Measurements from ENCODE around the gene ADAM23.

ADAM23 gene

DNA sequence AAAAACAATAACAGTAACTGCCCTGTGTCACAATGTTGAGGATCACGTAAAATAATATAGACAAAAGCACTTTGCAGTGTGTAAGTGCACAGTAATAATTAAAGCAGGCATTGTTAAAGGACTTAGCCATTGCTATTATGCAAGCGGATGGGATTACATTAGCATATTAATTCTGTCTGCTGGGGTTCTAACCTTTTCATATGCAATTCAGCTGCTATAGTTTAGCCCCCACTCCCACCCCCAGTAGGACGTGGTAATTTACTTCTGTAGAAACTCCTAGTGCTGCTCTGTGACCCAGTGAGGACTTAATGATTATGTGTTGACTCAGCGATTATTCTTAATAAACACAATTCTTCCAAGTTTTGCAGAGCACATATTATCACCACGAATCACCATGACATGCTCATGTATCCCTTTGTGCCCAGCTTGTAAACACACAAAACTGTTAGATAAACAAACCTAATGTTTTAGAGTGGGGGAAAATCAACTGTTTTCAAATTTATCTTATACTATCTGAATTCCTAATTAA, 5.1 kb upstream of the ADAM23 start:
- no peak for DNase-seq (ENCODE audit: low read depth in 2 of 2)

DNA sequence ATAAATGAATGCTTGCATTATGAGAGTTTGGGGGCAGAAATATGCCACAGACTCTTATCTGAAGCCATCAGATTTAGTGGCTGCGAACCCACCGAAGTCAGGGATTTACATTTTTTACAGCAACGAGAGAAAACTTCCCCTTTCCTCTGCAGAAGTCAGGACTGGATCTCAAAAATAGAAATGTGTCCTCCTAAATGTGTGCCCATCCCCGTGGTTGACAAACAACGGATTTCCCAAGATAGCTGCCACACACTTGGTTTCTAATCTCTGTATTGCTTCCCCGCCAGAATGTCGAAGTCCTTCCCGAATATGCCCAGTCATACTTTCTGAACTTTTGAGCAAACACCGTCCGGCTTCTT, 879 bp upstream of the ADAM23 start:
- no peak for DNase-seq (ENCODE audit: low read depth in 2 of 2)

DNA sequence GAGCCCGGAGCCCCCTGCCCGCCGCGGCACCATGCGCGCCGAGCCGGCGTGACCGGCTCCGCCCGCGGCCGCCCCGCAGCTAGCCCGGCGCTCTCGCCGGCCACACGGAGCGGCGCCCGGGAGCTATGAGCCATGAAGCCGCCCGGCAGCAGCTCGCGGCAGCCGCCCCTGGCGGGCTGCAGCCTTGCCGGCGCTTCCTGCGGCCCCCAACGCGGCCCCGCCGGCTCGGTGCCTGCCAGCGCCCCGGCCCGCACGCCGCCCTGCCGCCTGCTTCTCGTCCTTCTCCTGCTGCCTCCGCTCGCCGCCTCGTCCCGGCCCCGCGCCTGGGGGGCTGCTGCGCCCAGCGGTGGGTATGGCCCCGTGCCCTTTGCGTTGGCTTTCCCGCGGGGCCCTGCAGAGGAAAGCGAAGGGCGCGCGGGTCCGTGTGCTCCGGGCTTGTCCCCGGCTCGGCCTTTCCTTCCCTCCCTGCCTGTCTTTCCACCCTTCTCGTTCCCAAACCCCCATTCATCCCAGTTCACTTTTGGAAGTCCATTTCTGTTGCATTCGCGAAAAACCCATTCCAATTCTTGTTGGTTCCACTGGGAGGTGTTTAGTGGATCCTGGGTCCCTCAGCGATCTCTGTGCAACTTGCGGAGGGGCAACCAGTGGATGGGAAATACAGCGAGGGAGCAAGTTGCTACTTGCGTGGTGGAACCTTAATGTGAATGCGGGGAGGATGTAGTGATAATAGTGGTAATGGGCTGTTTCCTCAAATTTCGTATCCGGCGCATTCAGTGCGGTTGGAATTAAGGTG, 599 bp downstream of the ADAM23 start:
- DNase-seq (ENCODE audit: low read depth in 2 of 2): no peak

DNA sequence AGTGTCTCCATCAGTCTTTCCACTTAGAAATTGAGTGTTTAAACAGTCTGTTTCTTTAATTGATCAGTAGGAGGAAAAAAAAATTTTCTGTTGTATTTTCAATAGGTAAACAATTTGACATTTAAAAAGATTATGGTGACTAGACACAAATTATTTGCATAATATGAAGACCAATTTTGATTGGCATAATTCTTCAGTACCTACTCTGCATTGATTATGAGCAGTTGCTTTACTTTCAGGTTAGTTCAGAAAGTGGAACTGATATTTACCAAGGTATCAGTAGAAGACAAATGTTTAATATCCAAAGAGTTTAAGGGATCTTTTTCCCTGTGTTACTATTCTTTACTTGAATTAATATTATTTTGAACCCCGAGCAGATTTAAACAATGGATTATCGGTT, 2.6 kb downstream of the ADAM23 start:
- DNase-seq (ENCODE audit: low read depth in 2 of 2): no peak

DNA sequence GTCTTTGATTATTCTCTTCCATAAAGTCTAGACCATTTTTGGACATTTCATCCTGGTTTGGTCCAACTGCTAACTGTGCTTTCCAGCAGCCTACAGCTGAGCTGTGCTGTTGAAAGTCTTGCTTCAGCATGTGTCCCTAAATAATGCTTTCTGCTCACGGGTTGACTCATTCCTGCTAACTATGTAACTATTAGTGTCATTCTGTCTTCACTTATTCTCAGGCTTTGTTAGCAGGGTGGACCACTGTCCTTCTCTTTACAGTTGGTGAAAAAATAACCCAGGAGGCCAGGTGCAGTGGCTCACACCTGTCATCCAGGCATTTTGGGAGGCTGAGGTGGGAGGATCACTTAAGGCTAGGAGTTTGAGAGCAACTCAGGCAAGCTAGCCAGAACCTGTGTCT, 8.9 kb downstream of the ADAM23 start:
- no peak for DNase-seq (ENCODE audit: low read depth in 2 of 2)

DNA sequence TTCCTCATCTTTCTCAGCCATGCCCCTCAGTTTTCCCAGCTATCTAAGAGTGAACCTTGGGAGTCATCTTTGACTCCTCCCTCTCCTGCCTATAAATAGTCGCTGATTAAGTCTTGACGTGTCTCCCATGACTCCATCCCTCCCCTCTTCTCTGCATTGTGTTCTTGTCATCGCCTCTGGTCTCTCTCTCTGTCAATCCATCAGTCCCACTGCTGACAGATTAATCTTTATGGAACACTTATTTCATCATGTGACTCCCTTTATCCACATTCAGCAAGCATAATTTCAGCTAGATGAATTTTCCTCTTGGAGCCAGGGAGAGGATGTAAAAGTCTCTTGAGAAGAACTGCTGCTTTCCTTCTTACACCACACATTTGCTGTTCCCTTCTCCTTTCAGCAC, 9.4 kb downstream of the ADAM23 start:
- no peak for DNase-seq (ENCODE audit: low read depth in 2 of 2)

DNA sequence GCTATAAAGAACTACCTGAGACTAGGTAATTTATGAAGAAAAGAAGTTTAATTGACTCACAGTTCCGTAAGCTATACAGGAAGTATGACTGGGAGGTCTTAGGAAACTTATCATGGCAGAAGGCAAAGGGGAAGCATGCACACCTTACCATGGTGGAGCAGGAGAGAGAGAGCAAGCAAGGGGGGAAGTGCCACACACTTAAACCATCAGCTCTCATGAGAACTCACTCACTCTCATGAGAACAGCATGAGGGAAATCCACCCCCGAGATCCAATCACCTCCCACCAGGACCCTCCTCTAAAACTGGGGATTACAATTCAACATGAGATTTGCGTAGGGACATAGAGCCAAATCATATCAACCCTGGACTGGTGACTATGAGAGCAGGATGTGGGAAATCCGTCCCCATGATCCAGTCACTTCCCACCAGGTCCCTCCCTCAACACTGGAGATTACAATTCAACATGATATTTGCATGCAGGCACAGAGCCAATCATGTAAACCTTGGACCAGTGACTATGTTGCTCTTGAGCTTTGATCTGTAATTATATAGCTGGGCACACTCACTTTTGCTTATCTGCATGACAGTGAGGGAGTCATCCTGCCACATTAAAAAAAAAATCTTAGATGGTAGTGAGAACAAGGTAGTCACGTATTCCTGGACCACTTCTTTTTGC, 12.9 kb downstream of the ADAM23 start:
- DNase-seq (ENCODE audit: low read depth in 2 of 2): no peak

DNA sequence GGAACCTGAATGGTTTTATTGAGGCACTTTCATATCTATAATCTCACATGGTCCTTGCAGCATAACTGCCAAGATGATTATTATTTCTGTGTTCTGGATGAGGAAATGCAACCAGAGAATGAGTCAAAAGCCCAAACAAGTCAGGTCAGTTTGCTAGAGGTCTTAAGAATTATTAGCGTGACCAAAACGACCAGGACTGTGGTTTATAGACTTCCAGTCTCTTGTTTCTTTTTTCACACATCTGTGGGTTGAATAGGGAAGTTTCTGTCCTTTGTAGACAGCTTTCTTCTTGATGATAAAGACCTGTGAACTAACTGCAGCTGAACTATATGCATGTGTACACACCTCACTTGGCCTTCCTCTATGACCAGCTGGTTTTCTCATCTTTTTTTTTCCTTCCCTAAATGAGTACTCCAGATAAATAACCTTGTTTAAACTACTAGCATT, 13.9 kb downstream of the ADAM23 start:
- DNase-seq (ENCODE audit: low read depth in 2 of 2): no peak

DNA sequence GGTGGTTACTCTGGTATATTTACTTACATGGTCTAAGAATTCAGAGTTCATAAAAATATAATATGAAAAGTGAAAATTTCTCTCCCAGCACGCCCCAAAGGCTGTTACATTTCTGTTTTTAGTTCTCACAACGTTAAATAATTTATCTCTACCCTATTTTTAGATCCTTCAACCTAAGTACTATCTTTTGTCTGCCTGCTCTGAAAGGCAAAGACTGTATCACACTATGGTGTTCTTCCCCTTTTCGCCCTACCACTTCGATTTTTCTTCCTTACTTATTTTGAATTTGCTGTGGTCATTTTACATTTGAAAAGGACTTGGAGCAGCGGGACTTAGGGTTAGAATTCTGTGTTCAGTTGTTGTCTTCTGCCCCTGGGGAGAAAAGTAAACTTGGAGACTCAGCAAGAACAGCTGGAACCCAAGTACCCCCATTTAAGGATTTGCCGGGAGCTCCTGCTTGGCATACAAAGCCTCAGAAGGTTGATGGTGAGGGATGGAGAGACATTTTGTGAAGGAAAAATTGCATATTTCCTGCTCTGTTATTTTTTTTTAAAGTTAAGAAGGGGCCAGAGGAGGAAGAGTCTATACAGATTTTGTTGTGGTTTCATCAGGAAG, 19.0 kb downstream of the ADAM23 start:
- DNase-seq (ENCODE audit: low read depth in 2 of 2): no peak

DNA sequence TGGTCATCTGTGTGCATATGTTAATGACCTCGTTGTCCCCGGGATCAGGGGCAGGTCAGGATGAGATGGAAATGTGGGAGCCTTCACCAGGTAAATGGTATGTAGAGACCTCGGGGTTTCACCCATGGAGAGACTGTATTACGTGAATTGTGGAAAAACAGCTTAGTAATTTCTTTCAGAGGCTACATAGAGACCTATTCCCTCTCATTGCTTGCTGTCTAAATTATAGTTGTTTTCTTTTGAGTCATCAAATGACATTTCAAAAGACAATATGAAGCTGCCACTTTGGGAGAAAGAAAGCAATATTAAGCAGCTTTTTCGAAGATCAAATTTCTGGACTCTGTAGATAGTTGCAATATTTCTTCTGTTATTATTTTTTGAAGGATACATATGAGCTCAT, 20.4 kb downstream of the ADAM23 start:
- DNase-seq (ENCODE audit: low read depth in 2 of 2): no peak

DNA sequence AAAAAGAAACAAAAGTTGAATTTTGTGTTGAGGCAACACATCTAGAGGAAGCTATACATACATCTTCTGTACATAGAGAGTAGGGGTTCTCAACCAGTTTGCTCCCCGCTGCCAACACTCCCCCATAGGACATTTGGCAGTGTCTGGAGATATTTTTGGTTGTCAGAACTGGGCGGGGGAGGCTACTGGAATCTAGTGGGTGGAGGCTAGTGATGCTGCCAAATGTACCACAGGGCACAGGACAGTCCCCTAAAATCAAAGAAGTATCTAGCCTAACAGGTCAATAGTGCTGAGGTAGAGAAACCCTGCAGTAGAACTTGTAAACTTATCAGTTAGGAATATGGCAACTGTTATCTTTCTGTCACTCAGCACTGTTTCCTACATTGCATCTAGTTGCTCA, 21.3 kb downstream of the ADAM23 start:
- no peak for DNase-seq (ENCODE audit: low read depth in 2 of 2)

DNA sequence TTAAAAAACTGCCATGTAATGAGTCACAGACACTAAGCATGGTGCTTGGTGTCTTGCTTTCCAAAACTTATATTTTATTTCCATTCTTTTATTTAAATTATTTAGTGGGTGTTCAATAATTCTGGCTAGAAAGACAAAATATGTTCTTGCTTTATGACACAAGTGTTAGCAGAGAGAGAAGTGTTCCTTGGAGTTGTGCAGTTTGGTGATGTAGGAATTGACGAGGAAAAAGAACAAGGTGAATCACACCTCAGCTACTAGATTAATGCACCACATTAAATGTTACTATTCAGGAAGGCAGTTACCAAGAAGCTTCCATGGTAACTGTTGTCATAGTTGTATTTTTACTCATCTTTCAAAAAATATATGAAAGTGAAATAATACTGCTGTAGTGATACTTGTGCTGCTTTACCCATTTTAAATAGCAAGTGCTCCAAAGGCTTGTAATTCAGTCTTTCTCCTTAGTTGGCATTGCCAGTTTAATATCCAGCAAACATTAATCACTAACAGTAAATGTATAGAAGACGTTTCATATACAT, 28.3 kb downstream of the ADAM23 start:
- DNase-seq (ENCODE audit: low read depth in 2 of 2): no peak

DNA sequence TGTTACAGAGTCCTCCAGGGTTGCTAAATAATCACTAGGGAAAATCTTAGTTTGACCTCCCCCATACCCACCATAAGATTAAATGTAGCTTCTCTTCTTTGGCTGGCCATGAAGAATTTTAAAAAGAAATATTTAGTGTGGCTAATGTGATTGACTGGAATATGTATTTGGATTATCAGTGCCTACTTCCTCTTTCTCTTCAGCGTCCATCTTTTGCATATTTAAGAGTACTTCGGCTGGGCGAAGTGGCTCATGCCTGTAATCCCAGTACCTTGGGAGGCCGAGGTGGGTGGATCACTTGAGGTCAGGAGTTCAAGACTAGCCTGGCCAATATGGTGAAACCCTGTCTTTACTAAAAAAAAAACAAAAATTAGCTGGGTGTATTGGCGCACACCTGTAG, 28.8 kb downstream of the ADAM23 start:
- DNase-seq (ENCODE audit: low read depth in 2 of 2): no peak

DNA sequence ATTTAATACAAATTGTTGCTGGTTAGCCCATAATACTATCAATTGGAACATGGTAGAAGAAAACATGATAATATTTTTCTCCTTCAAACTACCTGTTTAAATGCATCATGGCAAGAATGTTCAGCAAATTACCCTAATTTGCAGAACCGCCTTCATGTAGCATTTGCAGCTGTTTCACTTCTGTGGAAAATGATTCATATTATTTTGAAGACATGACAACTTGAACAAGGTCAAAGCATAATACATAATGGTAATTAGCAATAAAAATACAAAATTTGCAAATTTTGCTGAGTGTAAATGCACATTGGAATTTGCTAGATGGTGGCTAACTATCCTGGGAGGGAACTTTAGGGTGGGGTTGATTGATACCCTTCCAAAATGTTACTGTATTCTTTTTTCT, 30.8 kb downstream of the ADAM23 start:
- no peak for DNase-seq (ENCODE audit: low read depth in 2 of 2)

DNA sequence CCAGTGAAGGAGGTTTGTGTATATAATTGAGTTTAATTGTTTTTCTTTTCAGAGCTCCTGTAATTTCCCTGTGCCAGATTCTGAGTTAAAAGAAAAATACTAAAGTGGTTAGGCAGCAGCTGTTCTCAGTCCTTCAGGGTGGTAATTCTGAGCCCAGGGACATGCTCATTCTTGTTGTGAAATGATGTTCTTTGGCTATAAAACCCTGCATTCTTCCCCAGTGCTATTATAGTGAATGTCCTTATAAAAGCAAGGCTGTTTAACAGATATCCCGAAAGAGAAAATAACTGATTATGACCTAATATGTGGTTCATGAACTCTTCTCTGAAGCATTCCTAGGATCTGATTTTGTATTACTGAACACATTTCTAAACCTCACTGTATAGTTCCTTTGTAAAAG, 34.0 kb downstream of the ADAM23 start:
- DNase-seq (ENCODE audit: low read depth in 2 of 2): no peak

DNA sequence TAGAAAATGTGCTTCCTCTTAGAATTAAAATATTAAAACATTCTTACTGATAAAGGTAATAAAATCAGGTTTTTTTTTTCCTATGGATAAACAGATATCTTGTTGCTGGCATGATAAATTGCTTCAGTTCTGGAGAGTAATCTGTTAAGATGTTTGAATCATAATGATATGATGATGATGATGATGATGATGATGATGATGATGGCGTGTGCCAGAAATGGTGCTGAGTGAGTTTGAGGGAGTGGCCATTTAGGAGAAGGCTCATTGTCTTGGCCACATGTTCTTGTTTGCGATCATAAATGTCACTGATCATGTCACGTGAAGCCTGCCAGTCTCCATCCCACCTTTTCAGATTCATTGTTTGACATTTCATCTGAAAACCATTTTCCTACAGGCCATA, 35.0 kb downstream of the ADAM23 start:
- DNase-seq (ENCODE audit: low read depth in 2 of 2): no peak

DNA sequence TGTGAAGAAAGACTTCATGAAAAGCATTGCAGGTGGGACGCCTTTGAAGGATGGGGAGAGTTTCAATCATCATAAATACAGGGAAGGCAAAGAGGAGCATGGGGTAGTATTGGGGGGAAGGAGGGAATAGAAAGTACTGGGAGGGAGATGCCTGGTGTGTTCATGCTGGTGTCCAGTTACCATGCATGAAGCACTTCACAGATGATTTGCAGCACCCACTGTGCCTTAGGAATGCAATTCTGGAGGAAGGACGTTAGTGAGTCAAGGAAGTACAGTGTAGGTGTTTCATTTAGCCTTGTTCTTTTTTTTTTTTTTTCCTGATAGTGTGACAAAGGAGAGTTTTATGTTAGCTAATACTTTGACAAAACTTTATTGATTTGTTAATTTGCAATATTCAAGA, 36.8 kb downstream of the ADAM23 start:
- no peak for DNase-seq (ENCODE audit: low read depth in 2 of 2)

DNA sequence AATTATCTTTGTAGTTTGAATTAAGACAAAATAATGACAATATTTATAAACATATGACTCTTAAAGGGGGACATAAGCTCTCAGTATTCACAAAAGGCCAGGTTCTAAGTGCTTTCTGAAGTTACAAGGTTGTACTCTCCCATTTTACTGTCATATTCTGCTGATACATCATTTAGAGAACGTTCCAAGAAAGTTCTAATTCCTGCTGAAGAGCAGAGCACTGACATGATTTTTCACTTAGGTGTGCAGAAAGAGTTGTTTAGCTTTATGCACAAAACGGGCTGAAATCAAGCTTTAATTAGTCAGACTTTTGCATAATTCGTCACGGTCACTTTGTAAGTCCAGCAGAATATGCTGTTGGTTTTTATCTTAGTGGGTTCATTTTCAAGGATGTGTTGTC, 37.3 kb downstream of the ADAM23 start:
- DNase-seq (ENCODE audit: low read depth in 2 of 2): no peak

DNA sequence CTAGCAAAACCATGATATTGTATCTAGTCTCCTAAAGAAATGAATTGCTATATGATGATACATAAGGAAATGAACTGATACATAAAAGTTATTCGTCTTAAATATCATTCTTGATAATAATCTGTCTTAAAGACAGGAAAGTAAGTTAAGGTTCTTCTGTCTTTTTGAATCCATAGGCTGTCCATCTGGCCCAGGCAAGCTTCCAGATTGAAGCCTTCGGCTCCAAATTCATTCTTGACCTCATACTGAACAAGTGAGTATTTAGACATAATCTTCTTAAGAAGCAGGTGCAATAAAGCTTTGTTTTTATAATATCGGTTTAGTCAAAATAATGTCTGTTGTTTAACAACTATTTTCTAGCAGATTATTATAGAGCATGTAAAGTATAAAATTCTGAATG, 37.7 kb downstream of the ADAM23 start:
- no peak for DNase-seq (ENCODE audit: low read depth in 2 of 2)

DNA sequence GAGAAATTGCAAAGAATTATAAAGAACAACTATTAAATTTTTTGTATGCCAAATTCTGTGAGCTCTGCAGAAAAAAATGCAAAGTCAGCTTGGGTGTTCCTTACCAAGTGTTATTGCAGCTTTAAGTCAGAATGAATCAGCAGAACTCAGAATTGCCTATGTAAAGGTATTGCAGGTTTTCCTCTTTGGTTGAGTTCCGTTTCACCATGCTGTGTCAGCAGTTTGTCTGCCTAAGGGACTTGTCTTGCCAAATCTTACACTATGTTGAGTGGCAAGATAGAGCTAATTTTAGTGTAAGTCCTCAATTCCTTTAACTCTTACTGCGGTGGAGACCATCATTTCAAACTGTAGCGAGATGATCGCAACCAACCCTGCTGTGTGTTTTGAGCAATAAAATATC, 38.8 kb downstream of the ADAM23 start:
- DNase-seq (ENCODE audit: low read depth in 2 of 2): no peak

DNA sequence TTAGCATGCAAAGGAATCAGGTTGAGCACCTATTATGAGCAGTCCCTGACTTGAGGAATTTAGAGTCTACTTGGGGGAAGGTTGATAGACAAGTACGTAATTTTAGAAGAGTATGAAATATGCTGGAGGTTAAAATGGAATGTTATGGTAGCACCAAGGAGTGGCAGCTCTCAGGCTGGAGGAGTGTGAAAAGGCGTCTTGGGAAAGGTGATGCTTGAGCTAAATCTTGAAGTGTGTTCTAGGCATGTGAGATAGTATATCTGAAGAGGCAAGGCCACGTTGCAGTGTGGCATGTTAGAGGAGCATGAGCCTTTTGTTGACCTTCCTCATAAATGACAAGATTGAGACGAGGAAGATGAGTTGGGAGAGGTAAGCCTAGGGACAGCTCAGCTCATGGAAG, 39.3 kb downstream of the ADAM23 start:
- no peak for DNase-seq (ENCODE audit: low read depth in 2 of 2)

DNA sequence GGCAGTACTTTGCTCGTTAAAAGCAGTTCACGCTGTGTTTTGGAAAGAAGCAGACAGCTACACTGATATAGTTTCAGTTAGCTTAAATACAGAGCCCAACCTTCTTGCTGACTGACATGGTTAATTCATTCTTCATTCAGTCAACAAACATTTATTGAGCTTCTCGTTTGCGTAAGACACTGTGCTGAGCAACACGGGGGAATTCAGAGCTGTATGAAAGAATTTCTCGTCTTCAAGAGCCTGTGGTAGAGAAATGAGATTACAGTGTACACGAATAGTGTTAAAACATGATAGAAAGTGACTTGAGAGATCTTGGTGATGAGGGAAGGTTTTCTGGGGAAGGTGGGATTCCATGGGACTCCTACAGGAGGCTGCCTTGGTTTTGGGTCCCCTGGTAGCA, 44.7 kb downstream of the ADAM23 start:
- DNase-seq (ENCODE audit: low read depth in 2 of 2): no peak

DNA sequence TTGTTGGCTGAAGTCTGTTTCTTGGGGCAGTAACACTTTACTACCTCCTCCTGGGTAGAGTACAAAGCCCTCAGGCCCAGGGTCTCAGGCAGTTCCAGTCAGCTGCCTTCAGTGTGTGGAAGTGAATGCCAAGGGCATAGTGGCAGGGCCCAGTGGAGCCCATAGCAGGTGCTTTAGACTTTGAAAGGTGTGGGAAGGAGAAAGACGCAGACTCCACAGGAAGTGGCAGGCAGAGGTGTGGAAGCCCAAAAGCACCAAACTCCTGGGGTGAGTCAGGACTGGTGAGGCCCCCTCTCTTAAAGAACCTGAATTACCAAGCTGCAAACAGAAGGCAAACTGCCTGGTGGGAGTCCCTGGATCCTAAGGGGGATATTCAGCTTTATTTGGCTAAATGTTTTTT, 45.3 kb downstream of the ADAM23 start:
- no peak for DNase-seq (ENCODE audit: low read depth in 2 of 2)
